HepG2 (cell line): Measurements from ENCODE around the gene PKP3.
"Not testable (repeated sequence)": the region's sequence is repeated elsewhere in the genome, so short reads cannot be mapped to it uniquely, and the experiment has no call there.

Experiments
- ASH2L ChIP-seq: fragments of 300-600, 200-600 bp; sonication (generic); IDR thresholded peaks from 2 replicates; pipeline ENCODE4 v1.7.0; 2017; ENCODE audit warnings: low read depth, mild to moderate bottlenecking, moderate library complexity, mixed read lengths, low read length; ENCODE audit not compliant: insufficient read length
- CTCF ChIP-seq: sonication (generic); formaldehyde crosslinking; IDR thresholded peaks from 2 replicates; pipeline ENCODE4 v1.5.0; 2020; ENCODE audit warnings: mild to moderate bottlenecking, missing genetic modification reagents, moderate library complexity
- EZH2 ChIP-seq: conservative IDR thresholded peaks from 2 replicates; pipeline ENCODE4 v1.6.1; 2012; ENCODE audit warnings: mild to moderate bottlenecking, low read depth, low read length, moderate library complexity
- FOXO1 ChIP-seq: sonication (generic); formaldehyde crosslinking; IDR thresholded peaks from 2 replicates; pipeline ENCODE4 v1.4.0; 2020; ENCODE audit warnings: missing genetic modification reagents
- GABPA ChIP-seq, 2 experiments: IDR thresholded peaks; 2 replicates each; pipeline ENCODE4 v1.6.1; 2011 to 2016; ENCODE audit warnings: low read depth in 2 of 2, low read length in 1 of 2, missing biosample characterization in 1 of 2, missing genetic modification characterization in 1 of 2
- HHEX ChIP-seq: IDR thresholded peaks from 2 replicates; pipeline ENCODE4 v1.6.1; 2016; ENCODE audit warnings: control low read depth
- HOXA7 ChIP-seq: sonication (generic); formaldehyde crosslinking; IDR thresholded peaks from 2 replicates; pipeline ENCODE4 v1.8.1; 2022; ENCODE audit warnings: mild to moderate bottlenecking, missing genetic modification reagents, moderate library complexity
- KAT7 ChIP-seq: IDR thresholded peaks from 2 replicates; pipeline ENCODE4 v1.6.1; 2018; ENCODE audit warnings: borderline replicate concordance, missing compliant biosample characterization
- POLR2AphosphoS2 ChIP-seq: IDR thresholded peaks from 2 replicates; pipeline ENCODE4 v1.6.1; 2011; ENCODE audit warnings: low read depth, low read length, improper control_type of control experiment
- STAT6 ChIP-seq: sonication (generic); formaldehyde crosslinking; IDR thresholded peaks from 2 replicates; pipeline ENCODE4 v1.4.0; 2020; ENCODE audit warnings: missing genetic modification reagents, mild to moderate bottlenecking, borderline replicate concordance
- ZFP41 ChIP-seq: sonication (generic); formaldehyde crosslinking; IDR thresholded peaks from 2 replicates; pipeline ENCODE4 v1.4.0; 2020; ENCODE audit warnings: mild to moderate bottlenecking, missing genetic modification reagents, borderline replicate concordance
- ZNF274 ChIP-seq: sonication (generic); formaldehyde crosslinking; IDR thresholded peaks from 2 replicates; pipeline ENCODE4 v1.5.1; 2020; ENCODE audit warnings: mild to moderate bottlenecking, missing genetic modification reagents

- TF ChIP-seq KAT7 (CRISPR knock-in tag); STAT6 (CRISPR knock-in tag); HOXA7; ASH2L; ZFP41 (CRISPR knock-in tag); ZNF274 (CRISPR knock-in tag); CTCF; POLR2AphosphoS2; GABPA (IDR thresholded peaks at IDR 0.05; ENCODE audit: low read depth, low read length); GABPA (CRISPR knock-in tag; IDR thresholded peaks at IDR 0.05; ENCODE audit: low read depth); FOXO1 (CRISPR knock-in tag); HHEX; EZH2: not testable (repeated sequence)
Observed at GRCh38 chr11:411520-411919, 17.5 kb downstream of the PKP3 start.
